SW 1271 (cell line): ENCODE data around the gene UBE4B.
"Not testable (repeated sequence)": the region's sequence is repeated elsewhere in the genome, so short reads cannot be mapped to it uniquely, and the experiment has no call there.

Source experiments
- DNase-seq, 2 experiments: peaks; one replicate each; lab custom pipeline; 2025; lab: John Stamatoyannopoulos, UW

UBE4B gene

GRCh38 chr1:10177876-10178275 lies 145.1 kb downstream of the UBE4B start:
- no peak for DNase-seq

GRCh38 chr1:10178597-10179405 lies 146.0 kb downstream of the UBE4B start:
- DNase-seq: no peak

GRCh38 chr1:10179406-10180091 lies 146.8 kb downstream of the UBE4B start:
- no peak for DNase-seq

DNA sequence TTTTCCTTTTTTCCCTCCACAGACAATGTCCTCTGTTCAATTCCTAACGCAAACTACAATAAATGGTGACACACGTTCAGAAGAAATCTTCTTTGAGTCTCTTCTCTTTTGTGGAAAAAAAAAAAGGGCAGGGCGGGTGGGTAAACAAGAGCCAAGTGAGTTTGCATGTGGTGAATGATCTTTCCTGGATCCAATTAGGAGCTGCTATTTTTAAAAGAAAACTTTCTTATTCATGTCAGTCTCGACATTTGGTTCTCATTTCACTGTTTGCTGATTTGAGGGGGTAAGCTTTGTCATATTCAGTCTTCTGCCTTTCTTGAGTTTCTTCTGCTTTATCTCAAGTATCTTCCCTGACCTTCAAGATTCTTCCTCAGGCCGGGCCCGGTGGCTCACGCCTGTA lies 148.4 kb downstream of the UBE4B start:
- DNase-seq: no peak

DNA sequence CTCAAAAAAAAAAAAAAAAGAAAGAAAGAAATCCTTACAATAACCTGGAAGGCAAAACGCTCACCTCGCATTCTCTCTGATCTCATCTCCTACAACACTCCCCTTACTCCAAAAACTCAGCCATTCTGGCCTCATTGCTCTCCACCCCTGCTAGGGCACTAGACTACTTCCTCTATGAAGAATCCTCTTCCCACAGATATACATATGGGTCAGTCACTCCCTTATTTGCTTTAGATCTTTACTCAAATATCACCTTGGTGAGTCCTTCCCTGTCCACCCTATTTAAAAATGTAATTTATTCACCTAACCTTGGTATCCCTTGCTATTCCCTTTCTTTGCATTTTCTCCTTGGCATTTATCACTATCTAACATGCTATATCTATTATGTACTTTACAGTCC lies 153.0 kb downstream of the UBE4B start:
- no peak for DNase-seq

- DNase-seq: no peak
These were observed 153.7 kb downstream of the UBE4B start for GRCh38 chr1:10186331-10187025.

DNA sequence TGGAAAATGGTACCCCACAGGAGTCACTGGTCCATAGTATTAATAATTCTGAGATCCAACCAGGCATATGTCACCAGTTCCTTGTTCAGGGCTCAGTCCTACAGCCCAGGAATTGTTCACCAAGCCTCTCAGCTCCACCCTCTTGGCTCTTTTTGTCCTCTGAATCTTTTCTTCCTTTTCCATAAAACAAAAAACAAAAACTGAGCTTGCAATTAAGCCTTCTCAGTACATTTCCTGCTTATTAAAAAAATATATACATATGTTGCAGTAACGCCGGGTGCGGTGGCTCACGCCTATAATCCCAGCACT lies 154.2 kb downstream of the UBE4B start:
- no peak for DNase-seq

- DNase-seq: no peak
These were observed 155.4 kb downstream of the UBE4B start for GRCh38 chr1:10188133-10188650.

DNA sequence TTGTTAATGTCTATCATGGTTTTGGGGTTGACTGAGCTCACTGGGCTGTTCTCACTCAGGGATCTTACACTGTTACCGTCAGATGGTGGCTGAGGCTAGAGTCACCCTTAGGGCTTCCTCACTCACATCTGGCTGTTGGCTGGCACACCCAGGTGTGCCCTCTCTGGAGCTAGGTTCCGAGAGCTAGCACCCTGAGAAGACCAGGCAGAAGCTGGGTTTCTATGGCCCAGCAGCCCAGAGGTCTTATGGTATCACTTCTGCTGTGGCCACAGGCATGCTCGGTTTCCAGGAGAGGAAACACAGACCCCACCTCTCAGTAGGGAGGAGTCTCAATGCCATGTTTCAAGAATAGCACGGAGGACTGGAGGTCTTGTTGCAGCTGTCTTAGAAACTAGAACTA lies 156.9 kb downstream of the UBE4B start:
- DNase-seq: no peak

DNA sequence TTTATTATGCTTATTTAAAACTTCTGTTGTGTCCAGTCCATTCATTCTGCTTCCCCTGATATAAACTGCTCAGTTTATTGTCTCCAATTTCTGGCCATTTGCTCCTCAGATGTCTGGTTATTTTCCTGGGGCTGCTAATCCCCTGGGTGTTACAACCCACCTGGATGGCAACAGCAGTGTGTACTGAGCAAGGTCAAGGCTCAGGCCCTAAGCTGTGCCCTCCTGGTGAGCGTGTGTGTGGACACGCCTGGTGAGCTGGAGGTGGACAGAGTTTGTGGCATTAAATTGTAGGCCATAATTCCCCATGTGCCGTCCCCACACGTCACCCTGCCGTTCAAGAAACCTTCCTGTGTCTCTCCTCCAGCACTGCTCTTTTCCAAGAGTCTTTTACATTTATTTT lies 159.5 kb downstream of the UBE4B start:
- DNase-seq: no peak

DNA sequence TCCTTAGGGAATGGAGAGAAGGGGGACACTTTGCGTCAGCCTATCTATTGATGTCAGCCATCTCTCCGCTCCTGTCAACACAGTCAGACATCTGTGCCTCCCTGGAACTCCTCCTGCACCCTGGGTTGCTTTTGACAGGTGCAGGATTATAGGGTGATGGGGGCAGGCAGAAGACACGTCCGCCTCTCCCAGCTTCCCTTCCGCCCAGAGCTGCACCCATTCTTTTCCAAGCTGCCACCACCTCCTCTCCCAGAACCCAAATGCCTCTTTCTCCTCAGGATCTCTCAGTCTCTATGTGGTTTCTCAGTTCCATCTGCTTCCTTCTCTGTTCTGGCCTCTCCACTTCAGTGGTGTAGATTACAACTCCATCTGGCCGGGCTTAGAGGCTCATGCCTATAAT lies 160.5 kb downstream of the UBE4B start:
- no peak for DNase-seq

GRCh38 chr1:10195570-10195969 lies 162.8 kb downstream of the UBE4B start:
- DNase-seq: no peak

DNA sequence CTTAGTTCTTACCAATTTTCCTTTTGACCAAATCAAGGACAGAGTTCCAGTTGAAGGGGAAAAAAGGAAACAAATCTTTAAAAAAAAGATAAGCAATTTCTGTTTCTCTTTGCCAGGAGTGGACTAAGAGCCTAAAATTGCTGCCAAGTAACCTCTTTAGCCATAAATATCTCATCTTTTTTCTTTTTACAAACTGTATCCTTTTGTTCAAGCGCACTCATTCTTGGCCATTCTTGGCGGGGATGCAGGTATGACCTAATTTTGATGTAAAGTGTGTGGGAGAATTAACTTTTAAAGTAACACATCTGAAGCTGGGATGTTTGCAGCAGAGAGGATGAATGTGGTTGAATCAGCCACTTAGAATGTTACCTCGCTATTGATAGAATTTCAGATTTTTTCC lies 164.2 kb downstream of the UBE4B start:
- DNase-seq: no peak

GRCh38 chr1:10200620-10201019 lies 167.9 kb downstream of the UBE4B start:
- DNase-seq: no peak

GRCh38 chr1:10204003-10204642 lies 171.4 kb downstream of the UBE4B start:
- DNase-seq: no peak

DNA sequence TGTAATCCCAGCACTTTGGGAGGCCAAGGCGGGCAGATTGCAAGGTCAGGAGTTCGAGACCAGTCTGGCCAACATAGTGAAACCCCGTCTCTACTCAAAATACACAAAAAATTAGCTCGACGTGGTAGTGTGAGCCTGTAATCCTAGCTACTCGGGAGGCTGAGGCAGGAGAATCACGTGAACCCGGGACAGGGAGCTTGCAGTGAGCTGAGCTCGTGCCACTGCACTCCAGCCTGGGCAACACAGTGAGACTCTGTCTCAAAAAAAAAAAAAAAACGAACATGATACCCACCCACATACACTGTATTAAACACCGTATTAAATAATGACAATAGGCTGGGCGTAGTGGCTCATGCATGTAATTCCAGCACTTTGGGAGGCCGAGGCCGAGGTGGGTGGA lies 172.4 kb downstream of the UBE4B start:
- DNase-seq: not testable (repeated sequence)

GRCh38 chr1:10207810-10208209 lies 175.1 kb downstream of the UBE4B start:
- DNase-seq: no peak

DNA sequence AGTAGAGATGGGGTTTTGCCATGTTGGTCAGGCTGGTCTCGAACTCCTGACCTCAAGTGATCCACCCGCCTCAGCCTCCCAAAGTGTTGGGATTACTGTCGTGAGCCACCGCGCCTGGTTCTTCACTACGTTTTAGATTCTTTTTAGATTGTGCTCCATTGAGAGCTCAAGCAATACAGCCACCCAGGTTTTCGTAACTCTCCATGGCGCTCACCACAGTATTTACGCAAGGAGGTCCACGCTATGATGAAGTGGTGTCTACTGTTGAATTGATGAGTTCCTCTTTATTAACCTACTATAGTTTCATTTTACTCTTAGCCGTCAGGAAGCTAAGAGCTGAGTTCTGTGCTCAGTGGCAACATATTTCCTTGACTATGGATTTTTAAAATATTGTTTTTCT lies 175.8 kb downstream of the UBE4B start:
- DNase-seq: no peak

DNA sequence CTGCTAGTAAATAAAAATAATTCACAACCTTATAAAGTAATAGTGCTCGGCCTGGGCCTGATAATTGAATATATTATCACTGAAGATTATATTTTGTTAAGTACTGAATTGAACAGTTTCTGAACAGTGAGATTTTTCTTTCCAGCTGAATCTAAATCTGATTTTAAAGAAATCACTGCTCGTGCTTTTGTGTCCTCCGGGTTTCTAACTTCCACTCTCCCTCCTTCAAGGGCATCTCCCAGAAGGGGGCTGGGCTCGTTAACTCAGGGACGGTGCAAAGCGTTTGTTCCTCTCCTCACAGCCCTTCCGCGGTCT lies 176.8 kb downstream of the UBE4B start:
- no peak for DNase-seq

GRCh38 chr1:10209905-10210810 lies 177.4 kb downstream of the UBE4B start, which contains the start of gene KIF1B:
TSS of gene KIF1B (plus strand) at chr1:10210570. CDS start at chr1:10232329, 21,759 bp downstream.
- DNase-seq: peak; percentile 68 to 89
